C4-2B (cell line): ENCODE results near the gene CNTNAP5.

Source experiments
- CTCF ChIP-seq: fragments of 450-650 bp; conservative IDR thresholded peaks from 2 replicates; pipeline ENCODE4 v1.5.1; 2017; ENCODE audit warnings: mild to moderate bottlenecking
- ZFX ChIP-seq: fragments of 450-650 bp; IDR thresholded peaks from 2 replicates; pipeline ENCODE4 v1.6.1; 2017

- TF ChIP-seq ZFX: no peak
- TF ChIP-seq CTCF: no peak
Observed at GRCh38 chr2:124161542-124161941, 136.5 kb downstream of the CNTNAP5 start.
